ENCODE measurements around the gene FOXA2.

GRCh38 chr20:22576733-22577514 is 7.4 kb downstream of the FOXA2 start:
- no peak for TF ChIP-seq SPI1 (IDR thresholded peaks at IDR 0.05; ENCODE audit: borderline replicate concordance, low read depth, low read length)
- TF ChIP-seq CTCF (IDR thresholded peaks at IDR 0.05 in 2 of 3, conservative IDR thresholded peaks at IDR 0.05 in 1 of 3; ENCODE audit: insufficient read depth in 2 of 3, low read depth in 1 of 3, low read length in 3 of 3): no peak

Data from K562 (cell line).